ENCODE data around the gene GPR87. TPM values are rescaled to one million over a fixed set of nuclear protein-coding genes. Genes with fewer than 3 reads are reported as not detected.
A peak's percentile ranks its signal among the peaks of the same experiment; 100 is the strongest.

Gene GPR87
- total and polyA plus RNA-seq, 3 experiments from 2014 or later: 0.61 to 1.2 TPM; not detected in 1

DNA sequence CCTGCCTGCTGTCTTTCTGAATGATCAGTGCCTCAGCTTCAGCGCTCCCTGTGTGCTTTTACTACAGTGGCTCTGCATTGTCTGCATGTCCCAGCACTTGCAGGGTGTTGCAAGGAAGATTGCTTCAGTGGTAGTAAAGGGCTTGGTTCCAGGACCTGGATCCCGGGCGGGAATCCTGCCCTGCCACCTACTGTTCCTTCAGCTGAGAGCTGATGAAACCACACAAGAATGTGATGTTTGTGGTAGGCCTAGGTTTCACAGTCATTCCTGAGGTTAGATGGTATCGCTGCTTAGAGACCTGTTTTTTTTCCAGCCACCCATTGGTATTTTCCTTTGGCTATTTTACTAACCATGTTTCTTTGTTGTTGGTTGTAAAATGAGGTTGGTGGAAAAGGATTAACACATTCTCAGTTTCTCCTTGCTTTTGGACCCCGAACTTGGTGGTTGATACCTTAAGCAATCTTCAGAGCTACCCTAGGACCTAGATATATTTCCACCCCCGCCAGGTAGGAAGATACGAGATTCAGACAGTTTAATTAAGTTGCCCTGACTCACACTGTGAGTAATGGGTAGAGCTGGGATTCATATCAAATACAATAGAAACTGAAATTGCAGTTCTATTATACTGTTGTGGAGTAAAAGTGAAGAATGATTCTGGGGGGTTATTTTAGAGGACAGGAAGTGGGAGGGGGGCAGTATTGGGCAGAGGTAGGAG is 11.4 kb downstream of the GPR87 start:
- H3K27me3 ChIP-seq (ENCODE audit: insufficient read depth, low read length, poor library complexity, severe bottlenecking): no peaks in the 10 kb centered on the region
- H3K27me3 Mint-ChIP-seq: peaks cover 3 to 18% of the 10 kb centered on the region in 2 donors
- peaks cover 12 to 15% (median 14%) of the 10 kb centered on the region in 3 donors for H3K4me1 Mint-ChIP-seq
- no peaks in the 10 kb centered on the region for H3K36me3 Mint-ChIP-seq
- peak overlapping the region in 1 of 8 donors; percentile 23 for H3K27ac Mint-ChIP-seq
- H3K9me3 Mint-ChIP-seq: no peaks in the 10 kb centered on the region
- no peak for DNase-seq
- no peak overlapping the region for H3K4me3 ChIP-seq (ENCODE audit: low read length)
- POLR2A ChIA-PET: interaction anchor here (0.7 kb wide), 1 partner anchor 863 kb away, joined by 3 read pairs; no protein-coding TSS in a partner anchor
- H3K9me3 ChIP-seq (ENCODE audit: low read length): no peaks in the 10 kb centered on the region
- CTCF ChIA-PET: interaction anchor here (1.0 to 1.4 kb wide), 2 partner anchors 16 to 148 kb away, joined by 3 read pairs; no protein-coding TSS in a partner anchor
- H3K4me1 ChIP-seq (ENCODE audit: insufficient read depth, low read length): no peaks in the 10 kb centered on the region
- peak overlapping the region in 4 of 7 donors; percentile 10 to 61 (median 32) for H3K4me3 Mint-ChIP-seq
- no peaks in the 10 kb centered on the region for H3K36me3 ChIP-seq (ENCODE audit: insufficient read depth, low read length)
- no peak overlapping the region for H3K27ac ChIP-seq (ENCODE audit: low read depth, low read length)

DNA sequence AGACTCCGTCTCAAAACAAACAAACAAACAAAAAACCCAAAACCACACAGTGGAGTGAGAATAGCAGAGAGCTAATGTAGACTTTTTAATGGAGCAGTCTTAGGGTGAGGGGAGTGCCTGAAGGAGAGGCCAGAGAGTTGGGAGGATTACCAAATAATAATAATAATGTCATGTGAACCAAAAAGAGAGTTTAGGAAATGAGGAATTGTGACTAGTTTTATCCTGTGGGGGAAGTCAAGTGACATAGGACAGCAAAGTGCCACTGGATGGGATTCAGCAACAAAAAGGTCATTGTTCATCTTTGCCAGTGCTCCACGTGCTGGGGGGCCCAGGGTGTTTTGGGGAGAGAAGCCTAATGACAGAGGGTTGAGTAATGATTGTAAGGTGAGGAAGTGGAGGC is 12.9 kb downstream of the GPR87 start:
- POLR2A ChIA-PET: no interaction called here
- H3K27me3 Mint-ChIP-seq: peaks cover 4 to 25% of the 10 kb centered on the region in 2 donors
- peak overlapping the region in 1 of 8 donors; percentile 13 for H3K27ac Mint-ChIP-seq

DNA sequence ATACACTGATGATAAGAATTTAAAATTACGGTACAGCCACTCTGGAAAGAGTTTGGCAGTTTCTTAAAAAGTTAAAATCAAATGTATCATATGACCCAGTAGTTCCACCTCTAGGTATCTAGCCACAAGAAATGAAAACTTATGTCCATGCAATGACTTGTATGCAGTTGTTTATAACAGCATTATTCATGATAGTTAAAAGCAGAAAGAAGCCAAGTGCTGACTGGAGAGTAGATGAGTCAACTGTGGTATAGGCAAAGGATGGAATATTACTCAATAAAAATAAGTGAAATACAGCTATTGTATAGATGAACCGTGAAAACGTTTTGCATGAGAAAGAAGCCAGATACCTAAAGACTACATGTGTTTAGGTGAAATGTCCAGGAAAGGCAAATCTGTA is 14.8 kb downstream of the GPR87 start:
- Mint-ChIP-seq H3K27ac (no peak overlapping the region), H3K4me1 (peaks cover 12 to 15% (median 14%) of the 10 kb centered on the region in 3 donors), H3K9me3 (no peaks in the 10 kb centered on the region), H3K27me3 (peaks cover 4 to 36% of the 10 kb centered on the region in 2 donors), H3K4me3 (no peak overlapping the region), H3K36me3 (no peaks in the 10 kb centered on the region)
- DNase-seq: no peak
- ChIA-PET POLR2A (no interaction called here), CTCF (no interaction called here)
- Histone ChIP-seq H3K27me3 (ENCODE audit: insufficient read depth, low read length, poor library complexity, severe bottlenecking) (no peaks in the 10 kb centered on the region), H3K27ac (ENCODE audit: low read depth, low read length) (no peak overlapping the region), H3K4me1 (ENCODE audit: insufficient read depth, low read length) (no peaks in the 10 kb centered on the region), H3K9me3 (ENCODE audit: low read length) (no peaks in the 10 kb centered on the region), H3K4me3 (ENCODE audit: low read length) (no peak overlapping the region), H3K36me3 (ENCODE audit: insufficient read depth, low read length) (no peaks in the 10 kb centered on the region)

More for the DNA sequence above, 12.9 kb downstream of the GPR87 start:
- Histone ChIP-seq H3K27ac (ENCODE audit: low read depth, low read length) (no peak overlapping the region), H3K4me1 (ENCODE audit: insufficient read depth, low read length) (no peaks in the 10 kb centered on the region), H3K36me3 (ENCODE audit: insufficient read depth, low read length) (no peaks in the 10 kb centered on the region), H3K27me3 (ENCODE audit: insufficient read depth, low read length, poor library complexity, severe bottlenecking) (no peaks in the 10 kb centered on the region), H3K9me3 (ENCODE audit: low read length) (no peaks in the 10 kb centered on the region), H3K4me3 (ENCODE audit: low read length) (no peak overlapping the region)
- no peak for DNase-seq
- no peaks in the 10 kb centered on the region for H3K36me3 Mint-ChIP-seq
- H3K4me3 Mint-ChIP-seq: peak overlapping the region in 1 of 7 donors; percentile 15
- H3K4me1 Mint-ChIP-seq: peaks cover 12 to 15% (median 14%) of the 10 kb centered on the region in 3 donors
- CTCF ChIA-PET: no interaction called here
- no peaks in the 10 kb centered on the region for H3K9me3 Mint-ChIP-seq

DNA sequence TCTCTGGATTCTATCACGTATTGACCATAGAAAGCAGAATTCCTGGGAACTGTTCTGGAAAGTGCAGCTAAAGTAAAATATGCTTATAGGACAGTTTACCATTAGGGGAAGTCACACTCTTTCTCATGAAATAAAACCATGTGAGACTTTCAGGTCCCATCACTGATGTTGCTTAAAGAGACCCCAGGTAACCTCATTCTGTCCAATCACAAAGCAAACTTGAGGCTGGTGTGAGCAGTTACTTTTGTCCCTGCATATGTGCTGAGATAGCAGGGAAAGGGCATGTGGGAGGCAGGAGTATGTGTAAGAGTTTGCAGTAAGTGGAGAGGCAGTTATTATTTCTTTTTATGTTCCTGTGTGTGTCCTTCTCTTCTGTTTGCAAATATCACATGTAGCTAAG is 16.1 kb downstream of the GPR87 start:
- no peak for DNase-seq
- CTCF ChIA-PET: no interaction called here
- H3K4me1 Mint-ChIP-seq: peaks cover 8% of the 10 kb centered on the region in 3 donors
- no peaks in the 10 kb centered on the region for H3K27me3 ChIP-seq (ENCODE audit: insufficient read depth, low read length, poor library complexity, severe bottlenecking)
- no peak overlapping the region for H3K4me3 Mint-ChIP-seq
- H3K36me3 Mint-ChIP-seq: no peaks in the 10 kb centered on the region
- H3K9me3 Mint-ChIP-seq: no peaks in the 10 kb centered on the region
- no peak overlapping the region for H3K27ac Mint-ChIP-seq
- POLR2A ChIA-PET: no interaction called here
- H3K27ac ChIP-seq (ENCODE audit: low read depth, low read length): no peak overlapping the region
- peaks cover 4 to 42% of the 10 kb centered on the region in 2 donors for H3K27me3 Mint-ChIP-seq
- no peaks in the 10 kb centered on the region for H3K36me3 ChIP-seq (ENCODE audit: insufficient read depth, low read length)
- H3K4me1 ChIP-seq (ENCODE audit: insufficient read depth, low read length): no peaks in the 10 kb centered on the region
- H3K4me3 ChIP-seq (ENCODE audit: low read length): no peak overlapping the region
- no peaks in the 10 kb centered on the region for H3K9me3 ChIP-seq (ENCODE audit: low read length)

DNA sequence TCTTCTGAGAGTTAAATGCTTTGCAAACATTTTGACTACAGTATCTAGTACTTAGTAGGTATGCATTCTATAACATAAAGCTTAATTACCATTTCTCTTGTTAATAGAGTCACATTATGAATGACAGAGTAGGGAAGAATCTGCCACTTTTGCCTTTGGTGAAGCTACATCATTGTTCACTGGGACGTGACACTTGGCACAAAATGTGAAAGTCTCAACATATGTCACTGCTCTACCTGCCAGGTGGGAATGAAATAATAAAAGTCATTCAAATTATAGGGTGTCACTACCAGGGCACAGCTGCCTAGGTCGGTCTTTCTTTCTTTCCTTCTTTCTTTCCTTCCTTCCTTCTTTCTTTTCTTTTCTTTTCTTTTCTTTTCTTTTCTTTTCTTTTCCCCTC is 17.6 kb downstream of the GPR87 start:
- Histone ChIP-seq H3K27ac (ENCODE audit: low read depth, low read length) (no peak overlapping the region), H3K36me3 (ENCODE audit: insufficient read depth, low read length) (no peaks in the 10 kb centered on the region), H3K9me3 (ENCODE audit: low read length) (no peaks in the 10 kb centered on the region), H3K4me1 (ENCODE audit: insufficient read depth, low read length) (no peaks in the 10 kb centered on the region), H3K4me3 (ENCODE audit: low read length) (no peak overlapping the region), H3K27me3 (ENCODE audit: insufficient read depth, low read length, poor library complexity, severe bottlenecking) (no peaks in the 10 kb centered on the region)
- H3K27ac Mint-ChIP-seq: no peak overlapping the region
- CTCF ChIA-PET: interaction anchor here (0.7 to 1.1 kb wide), 3 partner anchors 12 to 128 kb away, joined by 3 to 5 read pairs (median 3); no protein-coding TSS in a partner anchor
- H3K9me3 Mint-ChIP-seq: no peaks in the 10 kb centered on the region
- H3K27me3 Mint-ChIP-seq: peaks cover 8 to 56% of the 10 kb centered on the region in 2 donors
- H3K36me3 Mint-ChIP-seq: no peaks in the 10 kb centered on the region
- no peaks in the 10 kb centered on the region for H3K4me1 Mint-ChIP-seq
- POLR2A ChIA-PET: no interaction called here
- no peak overlapping the region for H3K4me3 Mint-ChIP-seq
- no peak for DNase-seq

DNA sequence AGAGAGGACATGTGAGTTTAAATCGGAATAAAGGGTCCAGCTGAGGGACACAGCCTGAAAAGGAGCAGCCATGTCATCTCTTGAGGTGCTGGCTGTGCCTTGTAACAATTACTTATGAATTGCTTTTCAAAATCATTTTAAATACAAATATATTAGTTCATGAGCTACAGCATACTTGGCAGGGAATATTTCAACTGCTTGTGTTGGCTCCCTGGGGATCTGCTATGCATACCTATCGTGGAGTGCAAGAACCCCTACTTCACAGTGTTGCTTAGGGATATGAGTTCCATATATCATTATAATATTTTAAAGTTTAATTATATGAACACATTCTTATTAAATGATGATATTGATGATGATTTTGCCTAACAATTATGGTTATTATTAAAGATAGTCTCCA is 19.2 kb downstream of the GPR87 start:
- ChIA-PET CTCF (no interaction called here), POLR2A (no interaction called here)
- Histone ChIP-seq H3K27ac (ENCODE audit: low read depth, low read length) (no peak overlapping the region), H3K4me1 (ENCODE audit: insufficient read depth, low read length) (no peaks in the 10 kb centered on the region), H3K4me3 (ENCODE audit: low read length) (no peak overlapping the region), H3K36me3 (ENCODE audit: insufficient read depth, low read length) (no peaks in the 10 kb centered on the region), H3K9me3 (ENCODE audit: low read length) (no peaks in the 10 kb centered on the region), H3K27me3 (ENCODE audit: insufficient read depth, low read length, poor library complexity, severe bottlenecking) (no peaks in the 10 kb centered on the region)
- Mint-ChIP-seq H3K4me3 (no peak overlapping the region), H3K27ac (no peak overlapping the region), H3K27me3 (peaks cover 7 to 47% of the 10 kb centered on the region in 2 donors), H3K4me1 (no peaks in the 10 kb centered on the region), H3K36me3 (no peaks in the 10 kb centered on the region), H3K9me3 (no peaks in the 10 kb centered on the region)
- no peak for DNase-seq

DNA sequence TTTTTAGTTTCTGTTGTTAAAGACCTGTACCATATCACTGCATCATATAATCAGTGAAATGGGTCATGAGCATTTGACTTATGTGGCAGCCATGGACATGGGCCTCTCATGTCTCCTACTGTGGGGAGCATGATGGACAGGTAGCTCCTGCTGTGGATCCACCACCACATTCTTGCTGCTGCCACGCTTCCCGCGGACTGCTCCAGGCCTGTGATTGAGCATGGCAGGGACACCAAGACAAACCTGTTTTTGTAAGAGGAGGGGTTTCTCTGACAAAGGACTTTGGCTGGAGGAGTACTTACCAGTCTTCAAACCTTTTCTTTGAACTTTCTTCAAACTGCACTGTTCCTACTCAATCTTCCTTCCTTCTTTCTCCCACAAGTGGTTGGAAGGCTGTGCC is 20.4 kb downstream of the GPR87 start:
- H3K36me3 ChIP-seq (ENCODE audit: insufficient read depth, low read length): no peaks in the 10 kb centered on the region
- H3K27me3 ChIP-seq (ENCODE audit: insufficient read depth, low read length, poor library complexity, severe bottlenecking): no peaks in the 10 kb centered on the region
- H3K9me3 Mint-ChIP-seq: no peaks in the 10 kb centered on the region
- no peaks in the 10 kb centered on the region for H3K4me1 Mint-ChIP-seq
- H3K9me3 ChIP-seq (ENCODE audit: low read length): no peaks in the 10 kb centered on the region
- no peak overlapping the region for H3K27ac ChIP-seq (ENCODE audit: low read depth, low read length)
- no peak overlapping the region for H3K4me3 ChIP-seq (ENCODE audit: low read length)
- no peak for DNase-seq
- POLR2A ChIA-PET: no interaction called here
- H3K27ac Mint-ChIP-seq: no peak overlapping the region
- peaks cover 7 to 53% of the 10 kb centered on the region in 2 donors for H3K27me3 Mint-ChIP-seq
- no peaks in the 10 kb centered on the region for H3K36me3 Mint-ChIP-seq
- no peak overlapping the region for H3K4me3 Mint-ChIP-seq
- CTCF ChIA-PET: no interaction called here
- H3K4me1 ChIP-seq (ENCODE audit: insufficient read depth, low read length): no peaks in the 10 kb centered on the region

DNA sequence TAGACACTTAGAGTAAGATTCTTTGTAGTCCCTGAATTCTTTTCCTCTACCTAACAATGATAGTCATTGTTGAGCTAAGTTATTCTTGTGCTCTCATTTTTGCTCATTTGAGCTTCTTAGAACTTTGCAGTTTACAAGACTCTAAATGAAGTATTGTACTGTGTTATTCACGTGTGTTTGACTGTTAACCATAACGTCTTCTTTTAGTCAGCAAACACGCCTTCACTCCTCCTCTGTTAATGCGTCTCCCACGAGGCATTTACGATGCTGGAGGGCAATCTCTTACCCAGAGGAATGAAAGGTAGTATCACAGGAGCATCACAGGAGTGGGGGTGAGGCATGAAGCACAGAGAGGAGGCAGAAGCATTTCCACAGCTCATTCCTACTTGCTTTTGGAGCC is 23.5 kb downstream of the GPR87 start:
- Histone ChIP-seq H3K36me3 (ENCODE audit: insufficient read depth, low read length) (no peaks in the 10 kb centered on the region), H3K9me3 (ENCODE audit: low read length) (no peaks in the 10 kb centered on the region), H3K27ac (ENCODE audit: low read depth, low read length) (no peak overlapping the region), H3K27me3 (ENCODE audit: insufficient read depth, low read length, poor library complexity, severe bottlenecking) (no peaks in the 10 kb centered on the region), H3K4me1 (ENCODE audit: insufficient read depth, low read length) (no peaks in the 10 kb centered on the region), H3K4me3 (ENCODE audit: low read length) (no peak overlapping the region)
- no peaks in the 10 kb centered on the region for H3K36me3 Mint-ChIP-seq
- no peaks in the 10 kb centered on the region for H3K4me1 Mint-ChIP-seq
- CTCF ChIA-PET: interaction anchor here (1.1 to 3.6 kb wide), 3 partner anchors 11 to 126 kb away, joined by 4 to 13 read pairs (median 13); no protein-coding TSS in a partner anchor
- POLR2A ChIA-PET: no interaction called here
- H3K27ac Mint-ChIP-seq: peak overlapping the region in 1 of 8 donors; percentile 72
- no peak for DNase-seq
- H3K4me3 Mint-ChIP-seq: no peak overlapping the region
- H3K27me3 Mint-ChIP-seq: peaks cover 4 to 36% of the 10 kb centered on the region in 2 donors
- no peaks in the 10 kb centered on the region for H3K9me3 Mint-ChIP-seq
